PC-9 (cell line): ENCODE measurements around the gene ADGRA3. TPM values are rescaled to one million over a fixed set of nuclear protein-coding genes. Genes with fewer than 3 reads are reported as not detected.
"Not testable (repeated sequence)": the region's sequence is repeated elsewhere in the genome, so short reads cannot be mapped to it uniquely, and the experiment has no call there.

Experiments used
- BruUV-seq: library from RNA; stranded (reverse); fragments of 400-500 nt; replicated peaks from 2 replicates; lab custom pipeline; 2021; lab: Mats Ljungman, UMichigan
- CTCF ChIA-PET: fragments of 300-600 bp; sonication (Branson Sonifier 250); formaldehyde crosslinking; loops from one replicate; lab custom pipeline; 2022; ENCODE audit warnings: antibody characterized with exemption; lab: Charles Lee
- POLR2A ChIA-PET: fragments of 300-600 bp; sonication (Branson Sonifier 250); formaldehyde crosslinking; loops from one replicate; lab custom pipeline; 2022; ENCODE audit warnings: antibody characterized with exemption; ENCODE audit not compliant: unreplicated experiment; lab: Charles Lee
- DNase-seq, 2 experiments: peaks; one replicate each; pipeline versions ENCODE4 v3.0.0 to v3.0.0-alpha.2; 2015 to 2022; ENCODE audit warnings: mixed read lengths in 1 of 2
- H2AFZ ChIP-seq: fragments of 200-600 bp; sonication (generic); 2 replicates; pipeline ENCODE4 v1.8.1; 2017; ENCODE audit warnings: antibody characterized with exemption
- H3F3A ChIP-seq: fragments of 200-600 bp; sonication (generic); 2 replicates; pipeline ENCODE4 v1.8.1; 2017; ENCODE audit warnings: antibody characterized with exemption, mild to moderate bottlenecking, low read depth; ENCODE audit not compliant: insufficient read depth
- H3K27ac ChIP-seq: fragments of 200-600 bp; sonication (generic); 2 replicates; pipeline ENCODE4 v1.6.1; 2016; ENCODE audit warnings: mixed run types
- H3K27me3 ChIP-seq: fragments of 200-600 bp; sonication (generic); 2 replicates; pipeline ENCODE4 v1.6.1; 2016; ENCODE audit warnings: low read depth, mixed run types; ENCODE audit not compliant: insufficient read depth
- H3K36me3 ChIP-seq: fragments of 200-600 bp; sonication (generic); 2 replicates; pipeline ENCODE4 v1.6.1; 2016; ENCODE audit warnings: low read depth, mixed run types
- H3K4me1 ChIP-seq: fragments of 200-600 bp; sonication (generic); replicated peaks from 2 replicates; pipeline ENCODE4 v1.6.1; 2016; ENCODE audit warnings: mixed run types; ENCODE audit not compliant: insufficient read depth
- H3K4me2 ChIP-seq: fragments of 200-600 bp; sonication (generic); 2 replicates; pipeline ENCODE4 v1.6.1; 2017; ENCODE audit warnings: mixed run types
- H3K4me3 ChIP-seq: fragments of 200-600 bp; sonication (generic); 2 replicates; pipeline ENCODE4 v1.6.1; 2016; ENCODE audit warnings: mixed run types
- H3K79me2 ChIP-seq: fragments of 200-600 bp; sonication (generic); 2 replicates; pipeline ENCODE4 v1.6.1; 2017; ENCODE audit warnings: low read depth, mixed run types
- H3K9me2 ChIP-seq: fragments of 200-600 bp; sonication (generic); 2 replicates; pipeline ENCODE4 v1.8.1; 2017; ENCODE audit warnings: mild to moderate bottlenecking; ENCODE audit not compliant: insufficient read depth
- H3K9me3 ChIP-seq: fragments of 200-600 bp; sonication (generic); 2 replicates; pipeline ENCODE4 v1.8.1; 2016; ENCODE audit warnings: low read depth; ENCODE audit not compliant: insufficient read depth
- H4K20me1 ChIP-seq: fragments of 200-600 bp; sonication (generic); 2 replicates; pipeline ENCODE4 v1.8.1; 2017; ENCODE audit not compliant: insufficient read depth
- CTCF ChIP-seq: fragments of 200-600 bp; sonication (generic); conservative IDR thresholded peaks from 2 replicates; pipeline ENCODE4 v1.6.1; 2017; ENCODE audit warnings: mixed run types, antibody characterized with exemption, mild to moderate bottlenecking, moderate library complexity
- EZH2 ChIP-seq: fragments of 200-600 bp; sonication (generic); IDR thresholded peaks from 2 replicates; pipeline ENCODE4 v1.8.0; 2017; ENCODE audit warnings: antibody characterized with exemption, low read depth
- intact Hi-C: fragments of 100-400 bp; cut with micrococcal nuclease; formaldehyde crosslinking; loops from one replicate; pipeline ENCODE4 v1.10.0; 2022; ENCODE audit not compliant: unreplicated experiment
- total RNA-seq: library from RNA; stranded (reverse); gene quantifications from 2 replicates; pipeline ENCODE4 v1.2.3, GENCODE V29; 2021

ADGRA3 gene
- total RNA-seq, 1 experiment from 2014 or later = 40.5 TPM

GRCh38 chr4:22385611-22386011 is 130.3 kb downstream of the ADGRA3 start:
- Histone ChIP-seq H3K4me3 (no peak overlapping the region), H3K9me2 (no peaks in the 10 kb centered on the region), H3K27ac (no peak overlapping the region), H3K79me2 (no peaks in the 10 kb centered on the region), H3K4me1 (peaks cover 8% of the 10 kb centered on the region; the same call in 1 of the 2 replicates), H3K9me3 (no peaks in the 10 kb centered on the region), H3K27me3 (no peaks in the 10 kb centered on the region), H3K4me2 (no peak overlapping the region), H3F3A (peaks cover 9% of the 10 kb centered on the region; the same call in 1 of the 2 replicates), H2AFZ (no peak overlapping the region), H3K36me3 (peaks cover 3% of the 10 kb centered on the region; the same call in 1 of the 2 replicates), H4K20me1 (no peaks in the 10 kb centered on the region)
- TF ChIP-seq EZH2 (no peak), CTCF (no peak)
- POLR2A ChIA-PET = no interaction called here
- intact Hi-C loops = loop anchor here (5.0 to 10.0 kb wide), 2 partner anchors 251 to 873 kb away; no protein-coding TSS in a partner anchor
- CTCF ChIA-PET = interaction anchor here (0.6 to 1.1 kb wide), 2 partner anchors 13 to 597 kb away, joined by 3 to 5 read pairs; no protein-coding TSS in a partner anchor
- BruUV-seq = no TSS peak
- no peak for DNase-seq

DNA sequence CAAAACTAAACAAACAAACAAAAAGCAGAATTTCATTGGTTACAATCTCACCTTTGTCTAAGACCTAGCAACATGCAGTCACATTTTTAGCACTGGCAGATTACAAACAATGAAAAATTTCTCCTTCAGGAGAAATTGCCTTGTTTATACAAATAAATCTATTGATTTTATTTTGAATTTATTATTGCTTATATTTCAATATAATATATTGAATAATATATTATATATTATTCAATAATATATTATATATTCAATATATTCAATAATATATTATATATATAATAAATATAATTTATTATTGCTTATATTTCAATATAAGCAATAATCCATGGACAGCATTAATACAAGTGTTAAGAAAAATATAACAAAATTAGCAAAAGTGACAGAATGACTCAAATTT is 131.7 kb downstream of the ADGRA3 start:
- Histone ChIP-seq H3K27me3 (no peaks in the 10 kb centered on the region), H3K9me3 (peaks cover 3% of the 10 kb centered on the region; the same call in 1 of the 2 replicates), H2AFZ (no peak overlapping the region), H3K27ac (no peak overlapping the region), H3F3A (peaks cover 9% of the 10 kb centered on the region; the same call in 1 of the 2 replicates), H3K4me2 (no peak overlapping the region), H3K36me3 (peaks cover 3% of the 10 kb centered on the region; the same call in 1 of the 2 replicates), H3K4me3 (no peak overlapping the region), H3K4me1 (peaks cover 8% of the 10 kb centered on the region; the same call in 1 of the 2 replicates), H3K79me2 (no peaks in the 10 kb centered on the region), H3K9me2 (no peaks in the 10 kb centered on the region), H4K20me1 (no peaks in the 10 kb centered on the region)
- intact Hi-C loops = loop anchor here (10.0 kb wide), 1 partner anchor 249 kb away; no protein-coding TSS in a partner anchor
- no peak for TF ChIP-seq EZH2
- TF ChIP-seq CTCF = no peak
- DNase-seq = no peak
- BruUV-seq = no TSS peak
- POLR2A ChIA-PET = no interaction called here
- CTCF ChIA-PET = no interaction called here

DNA sequence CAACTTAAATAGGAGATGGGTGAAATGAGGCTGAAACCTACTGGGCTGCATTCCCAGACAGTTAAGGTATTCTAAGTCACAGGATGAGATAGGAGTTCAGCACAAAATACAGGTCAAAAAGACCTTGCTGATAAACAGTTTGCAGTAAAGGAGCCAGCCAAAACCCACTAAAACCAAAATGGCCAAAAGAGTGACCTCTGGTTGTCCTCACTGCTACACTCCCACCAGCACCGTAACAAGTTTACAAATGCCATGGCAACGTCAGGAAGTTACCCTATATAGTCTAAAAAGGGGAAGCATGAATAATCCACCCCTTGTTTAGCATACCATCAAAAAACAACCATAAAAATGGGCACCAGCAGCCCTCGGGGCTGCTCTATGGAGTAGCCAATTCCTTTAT is 133.7 kb downstream of the ADGRA3 start:
- H3K9me3 ChIP-seq, BruUV-seq, H3K4me3 ChIP-seq, H2AFZ ChIP-seq, H3K36me3 ChIP-seq, CTCF ChIA-PET, H4K20me1 ChIP-seq, H3K79me2 ChIP-seq, H3K27me3 ChIP-seq, H3F3A ChIP-seq, H3K4me1 ChIP-seq, H3K27ac ChIP-seq, H3K9me2 ChIP-seq, H3K4me2 ChIP-seq, POLR2A ChIA-PET, DNase-seq: not testable (repeated sequence)
- intact Hi-C loops = loop anchor here (10.0 kb wide), 1 partner anchor 247 kb away; no protein-coding TSS in a partner anchor

DNA sequence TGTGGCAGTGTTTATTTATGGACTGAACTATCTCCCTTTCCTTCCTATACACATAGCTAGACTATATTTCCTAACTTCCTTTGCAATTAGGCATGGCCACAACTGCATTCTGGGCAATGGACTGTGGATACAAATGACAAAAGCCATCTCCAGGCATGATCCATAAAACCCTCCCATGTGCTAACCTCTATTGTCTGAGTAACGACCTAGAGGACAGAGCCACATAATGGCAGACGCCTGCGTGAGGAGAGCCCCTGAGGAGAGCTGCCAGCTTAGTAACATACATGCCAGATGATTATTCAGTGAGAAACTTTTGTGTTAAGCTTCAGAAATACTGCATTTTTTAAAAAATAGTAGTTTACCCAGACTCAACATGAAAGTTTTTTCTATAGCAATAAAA is 142.9 kb downstream of the ADGRA3 start:
- ChIA-PET POLR2A (no interaction called here), CTCF (no interaction called here)
- no peaks in the 10 kb centered on the region for H3K4me1 ChIP-seq
- H3K27me3 ChIP-seq = no peaks in the 10 kb centered on the region
- DNase-seq = no peak
- H3K36me3 ChIP-seq = no peaks in the 10 kb centered on the region
- H3K4me3 ChIP-seq = no peak overlapping the region
- intact Hi-C loops = no loop called here
- no peaks in the 10 kb centered on the region for H4K20me1 ChIP-seq
- H3K9me3 ChIP-seq = no peaks in the 10 kb centered on the region
- no peak overlapping the region for H3K27ac ChIP-seq
- H3F3A ChIP-seq = no peaks in the 10 kb centered on the region
- H3K9me2 ChIP-seq = no peaks in the 10 kb centered on the region
- TF ChIP-seq CTCF (no peak), EZH2 (no peak)
- no peak overlapping the region for H2AFZ ChIP-seq
- no peaks in the 10 kb centered on the region for H3K79me2 ChIP-seq
- H3K4me2 ChIP-seq = no peak overlapping the region
- BruUV-seq = no TSS peak
